NCI-H1048 (cell line): ENCODE measurements around the gene USP47.

ENCODE experiments used
- DNase-seq: peaks from one replicate; lab custom pipeline; 2025; lab: John Stamatoyannopoulos, UW

The USP47 gene

DNA sequence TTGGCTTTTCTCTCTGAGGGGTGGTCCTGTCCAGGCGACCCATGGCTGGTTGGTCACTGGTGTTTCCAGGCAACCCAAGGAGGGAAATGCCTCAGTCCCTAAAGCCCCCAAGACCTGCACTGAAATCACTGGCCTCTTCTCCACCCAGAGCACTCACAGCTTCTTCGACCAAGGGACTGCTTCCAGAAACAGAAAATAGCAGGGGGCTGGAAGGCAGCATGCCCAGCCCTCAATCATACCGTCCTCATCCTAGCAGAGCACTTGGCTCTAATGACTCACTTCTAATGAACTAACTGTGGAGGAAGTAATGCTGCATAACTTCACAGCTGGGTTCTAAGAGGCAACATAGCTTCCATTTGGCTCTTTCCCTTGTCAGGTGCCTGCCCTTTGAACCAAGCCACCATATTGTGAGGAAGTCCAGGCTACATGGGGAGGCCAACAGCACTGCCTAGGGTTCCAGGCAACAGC is 139.1 kb downstream of the USP47 start:
- no peak for DNase-seq

DNA sequence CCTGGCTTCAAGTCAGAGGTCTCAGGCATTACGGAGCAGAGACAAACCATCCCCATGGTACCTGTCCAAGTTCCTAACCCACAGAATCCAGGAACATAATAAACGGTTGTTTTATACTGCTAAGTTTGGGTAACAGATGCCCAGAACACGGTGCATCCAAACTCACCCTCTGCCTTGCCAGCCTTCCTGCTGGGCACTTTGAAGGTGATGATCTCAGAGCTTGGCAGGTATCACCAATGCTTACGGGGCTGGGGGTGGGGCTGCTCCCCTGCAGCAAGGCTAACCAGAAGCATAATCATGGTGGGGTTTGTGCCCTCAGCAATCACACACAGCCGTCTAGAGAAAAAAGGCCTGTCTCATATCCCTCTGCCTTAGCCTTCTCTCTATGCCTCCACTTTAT is 139.6 kb downstream of the USP47 start:
- no peak for DNase-seq

- no peak for DNase-seq
Measured at GRCh38 chr11:11981840-11982239, 140.1 kb downstream of the USP47 start.

DNA sequence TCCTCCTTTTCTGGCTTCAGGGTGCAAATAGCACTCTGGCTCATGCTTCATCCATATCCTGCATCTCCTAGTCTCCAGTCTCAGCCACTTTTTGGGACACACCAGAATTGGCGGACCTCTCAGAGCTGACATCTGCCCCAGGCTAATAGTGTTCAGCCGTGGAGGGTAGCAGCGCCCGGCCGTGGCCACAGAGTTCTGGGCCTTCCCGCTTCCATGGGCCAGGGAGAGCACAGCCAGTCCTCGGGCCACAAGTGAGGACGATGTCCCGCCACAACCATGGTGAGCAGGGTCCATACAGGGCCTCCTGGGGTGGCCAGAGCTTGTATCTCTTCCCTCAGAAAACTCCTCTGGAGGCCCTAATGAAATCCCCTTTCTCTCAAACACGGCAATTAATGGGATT is 140.7 kb downstream of the USP47 start:
- DNase-seq: no peak

GRCh38 chr11:11982975-11983374 is 141.2 kb downstream of the USP47 start:
- no peak for DNase-seq

DNA sequence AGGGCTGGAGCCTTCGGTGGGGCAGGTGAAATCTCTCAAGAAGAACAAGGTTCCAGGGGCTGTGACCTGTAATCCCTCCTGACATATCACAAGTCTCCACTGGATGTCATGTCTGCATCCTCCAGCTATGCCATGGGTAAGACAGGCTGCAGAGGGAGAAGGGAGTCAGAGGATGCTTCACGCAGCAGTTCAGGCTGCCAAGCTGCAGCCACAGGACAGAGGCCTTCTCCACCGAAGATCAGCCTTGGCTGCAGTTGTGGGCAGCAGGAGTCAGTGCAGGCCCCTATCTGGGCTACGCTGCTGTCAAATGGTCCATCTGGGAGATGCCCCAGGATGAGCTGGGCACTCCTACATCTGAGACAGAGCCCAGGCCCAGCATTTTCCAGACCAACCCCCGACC is 141.7 kb downstream of the USP47 start:
- no peak for DNase-seq

DNA sequence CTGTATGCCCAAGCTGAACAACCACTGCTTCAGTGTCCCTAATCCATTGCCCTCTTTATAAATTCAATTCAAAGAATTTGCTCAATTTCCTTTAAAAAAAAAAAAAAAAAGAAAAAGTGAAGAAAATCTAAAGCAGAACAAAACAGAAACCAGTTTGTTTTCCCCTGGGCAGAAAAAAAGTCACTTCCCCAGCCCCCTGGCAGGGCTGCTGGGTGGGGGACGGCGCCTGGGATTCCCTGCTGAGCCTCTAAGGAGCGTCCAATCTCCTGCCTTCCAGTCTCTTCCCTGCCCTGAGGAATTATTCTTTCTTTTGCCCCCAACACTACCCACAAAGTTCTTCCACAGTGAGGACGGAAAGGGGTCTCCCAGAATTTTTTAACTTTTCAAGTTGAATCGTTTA is 142.8 kb downstream of the USP47 start:
- DNase-seq: no peak

- DNase-seq: no peak
Measured at GRCh38 chr11:11985016-11985715, 143.4 kb downstream of the USP47 start.

- no peak for DNase-seq
Measured at GRCh38 chr11:11985954-11986949, 144.5 kb downstream of the USP47 start.

GRCh38 chr11:11987503-11988022 is 145.8 kb downstream of the USP47 start:
- DNase-seq: no peak

GRCh38 chr11:11988099-11988651 is 146.4 kb downstream of the USP47 start:
- no peak for DNase-seq

GRCh38 chr11:11988681-11989261 is 147.0 kb downstream of the USP47 start:
- DNase-seq: no peak

DNA sequence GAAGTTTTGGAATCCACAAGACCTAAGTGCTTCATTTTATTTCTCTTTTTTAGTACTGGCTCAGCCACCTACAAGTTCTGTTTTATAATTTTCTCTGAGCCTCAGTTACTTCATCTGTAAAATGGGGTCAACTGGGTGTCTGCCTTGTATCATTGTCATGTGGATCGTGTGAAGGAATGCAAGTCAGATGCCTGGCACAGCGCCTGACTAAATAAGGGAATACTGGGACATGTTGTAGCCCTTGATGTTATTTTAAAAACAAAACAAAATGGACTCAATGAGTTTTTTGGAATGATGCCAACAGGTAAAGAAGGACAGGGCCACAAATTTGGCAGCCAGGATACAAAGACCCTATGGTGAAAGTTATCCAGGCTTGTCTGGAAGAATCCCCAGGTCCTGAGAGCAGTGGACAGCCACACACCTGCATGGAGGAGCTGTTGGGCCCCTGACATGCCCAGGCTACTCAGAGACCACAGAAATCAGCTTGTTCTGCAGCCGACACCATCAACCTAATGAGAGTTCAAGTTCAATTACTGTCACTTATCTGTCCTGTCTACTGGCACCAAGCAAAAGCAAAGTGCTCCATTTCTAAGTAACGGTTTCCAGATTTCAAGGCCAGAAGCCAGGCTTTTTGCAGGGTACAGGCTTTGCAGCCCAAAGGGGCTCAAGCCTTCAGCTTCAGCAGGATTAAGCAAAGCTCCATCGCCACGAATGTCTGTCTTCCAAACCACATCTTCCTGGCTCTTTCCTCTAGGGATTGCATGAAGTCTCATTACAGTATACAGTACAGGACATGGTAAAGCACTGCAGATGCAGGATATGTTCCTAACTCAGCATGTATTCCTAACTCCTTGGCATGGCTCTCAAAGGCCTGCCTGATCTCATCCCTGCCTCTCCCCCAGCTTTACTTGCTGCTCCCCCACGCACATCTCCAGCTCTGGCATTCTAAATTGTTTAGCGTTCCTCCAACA is 148.3 kb downstream of the USP47 start:
- no peak for DNase-seq

GRCh38 chr11:11992257-11993212 is 150.8 kb downstream of the USP47 start:
- DNase-seq: no peak

GRCh38 chr11:11993839-11994238 is 152.1 kb downstream of the USP47 start:
- no peak for DNase-seq

DNA sequence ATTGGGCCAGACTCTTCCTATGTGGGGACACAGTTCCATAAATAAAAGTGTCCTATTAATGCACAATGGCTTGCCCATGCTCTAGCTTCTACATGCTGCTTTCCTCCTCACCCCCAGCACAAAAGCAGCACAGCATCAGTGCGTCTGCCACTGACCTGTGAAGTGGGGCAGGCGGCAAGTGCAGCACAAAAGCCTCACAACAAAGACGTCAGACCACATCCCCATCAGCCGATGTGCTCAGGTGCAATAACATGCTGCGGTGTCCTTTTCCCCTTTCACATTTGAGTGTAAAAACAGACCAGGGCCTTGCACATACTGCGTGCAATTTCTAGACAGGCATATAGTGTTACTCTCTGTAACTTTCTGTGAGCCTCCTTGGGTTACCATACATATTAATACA is 153.8 kb downstream of the USP47 start:
- no peak for DNase-seq

DNA sequence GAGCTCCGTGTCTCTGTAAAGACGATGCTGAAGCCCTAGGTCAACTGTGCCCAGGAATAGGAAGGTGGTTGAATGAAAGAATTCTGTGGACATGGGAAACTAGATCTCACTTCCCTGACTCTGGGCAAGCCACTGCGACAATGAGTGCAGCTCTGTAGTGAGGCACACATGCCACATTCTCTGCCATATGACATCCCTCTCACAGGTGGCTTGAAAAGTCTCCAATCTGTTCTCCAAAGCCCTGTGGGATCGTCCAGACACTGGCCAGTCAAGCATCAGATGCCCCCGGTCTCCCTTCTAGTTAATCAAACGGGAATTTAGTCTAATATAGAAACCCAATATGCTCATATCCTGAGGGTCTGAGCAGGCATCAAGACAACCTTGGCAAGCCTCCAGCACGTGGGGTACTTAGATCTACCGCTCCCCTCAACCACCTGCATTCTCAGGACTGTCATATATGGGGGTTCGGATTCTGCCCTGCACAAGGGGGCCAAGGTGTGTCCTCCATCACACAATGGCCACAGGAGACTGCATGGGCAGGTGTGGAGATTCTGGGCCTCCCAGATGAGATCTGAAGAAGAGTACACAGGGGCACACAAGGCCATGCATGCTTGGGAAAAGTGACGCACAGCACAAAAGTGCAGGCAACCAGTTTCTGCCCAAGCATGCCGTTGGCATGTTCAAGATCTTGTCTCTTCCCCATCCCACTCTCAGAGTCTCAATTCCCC is 154.7 kb downstream of the USP47 start:
- DNase-seq: no peak

- DNase-seq: no peak
Measured at GRCh38 chr11:11997049-11997322, 155.2 kb downstream of the USP47 start.

DNA sequence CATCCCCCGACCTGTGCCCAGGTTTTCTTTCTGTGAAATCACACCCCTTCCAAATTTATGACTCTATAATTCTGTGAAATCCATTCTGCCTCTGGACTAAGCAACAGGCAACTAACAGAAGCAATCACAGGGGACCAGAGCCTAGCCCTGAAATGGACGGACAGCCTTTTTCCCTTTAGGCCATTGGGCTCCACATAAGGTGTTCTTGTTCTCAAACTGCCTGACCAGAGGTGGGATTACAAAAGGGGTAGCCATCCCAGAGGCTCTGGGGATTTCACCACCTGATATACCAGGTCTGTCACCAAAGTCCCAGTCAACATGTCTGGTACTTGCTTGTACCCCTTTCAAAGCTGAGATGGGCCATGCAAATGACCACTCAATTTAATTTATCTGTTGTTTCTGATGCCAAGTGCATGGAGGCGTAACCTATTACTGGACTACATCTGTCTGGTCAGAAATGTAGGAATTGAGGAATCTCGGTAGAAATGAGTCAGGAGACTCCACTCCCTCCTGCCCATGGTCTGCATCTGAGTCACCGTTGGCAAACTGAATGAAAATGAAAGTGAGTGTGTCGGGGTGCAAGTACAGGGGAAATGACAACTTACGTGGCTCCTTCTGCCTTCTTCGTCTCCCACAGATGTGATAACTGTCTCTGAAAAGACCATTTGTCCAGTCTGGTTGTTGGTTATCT is 156.5 kb downstream of the USP47 start:
- DNase-seq: no peak
